AG04449 (cell line): ENCODE results near the gene EPM2AIP1.

ENCODE experiments used
- CTCF ChIA-PET: fragments of 350-600 bp; formaldehyde crosslinking; extraction: SDS; loops from one replicate; lab custom pipeline; 2021; ENCODE audit warnings: antibody characterized with exemption; lab: Yijun Ruan, JAX
- POLR2A ChIA-PET: fragments of 400-600, 350-600 bp; formaldehyde crosslinking; extraction: SDS; loops from one replicate; lab custom pipeline; 2020; ENCODE audit warnings: antibody characterized with exemption, inconsistent platforms; lab: Yijun Ruan, JAX
- DNase-seq: peaks from one replicate; pipeline ENCODE4 v3.0.0-alpha.2; 2010; ENCODE audit warnings: low read depth, low spot score
- H3K4me3 ChIP-seq: 2 replicates; pipeline ENCODE4 v1.5.1; 2011; ENCODE audit warnings: low read depth, mild to moderate bottlenecking, control low read depth, low read length
- TF ChIP-seq, protein P1 (sequence below): IDR thresholded peaks from one replicate; pipeline ENCODE4 v1.5.1; 2011; ENCODE audit warnings: mild to moderate bottlenecking, moderate library complexity, low read length, control low read depth, inconsistent platforms; ENCODE audit not compliant: insufficient read depth; ENCODE audit errors: missing control alignments

EPM2AIP1 gene

DNA sequence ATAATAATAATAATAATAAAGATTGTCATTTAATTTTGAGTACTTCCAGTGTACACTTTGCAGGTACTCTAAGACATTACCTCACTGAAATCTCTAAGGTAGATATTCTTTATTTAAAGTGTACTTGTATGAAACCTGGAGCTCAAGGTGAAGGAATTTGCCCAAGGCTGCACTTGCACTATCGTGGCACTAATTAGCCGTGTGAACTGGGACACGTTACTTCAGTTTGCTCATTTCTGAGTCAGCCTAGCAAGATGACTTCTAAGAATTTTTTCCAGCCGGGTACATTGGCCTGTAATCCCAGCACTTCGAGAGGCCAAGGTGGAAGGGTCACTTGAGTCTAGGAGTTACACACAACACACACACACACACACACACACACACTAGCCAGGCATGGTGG is 33.9 kb upstream of the EPM2AIP1 start:
- H3K4me3 ChIP-seq, result no peak overlapping the region
- ChIA-PET POLR2A (no interaction called here), CTCF (interaction anchor here (1.3 to 7.3 kb wide), 2 partner anchors 11 to 186 kb away, joined by 4 to 92 read pairs; no protein-coding TSS in a partner anchor)
- no peak for DNase-seq
- TF ChIP-seq, protein P1, sequence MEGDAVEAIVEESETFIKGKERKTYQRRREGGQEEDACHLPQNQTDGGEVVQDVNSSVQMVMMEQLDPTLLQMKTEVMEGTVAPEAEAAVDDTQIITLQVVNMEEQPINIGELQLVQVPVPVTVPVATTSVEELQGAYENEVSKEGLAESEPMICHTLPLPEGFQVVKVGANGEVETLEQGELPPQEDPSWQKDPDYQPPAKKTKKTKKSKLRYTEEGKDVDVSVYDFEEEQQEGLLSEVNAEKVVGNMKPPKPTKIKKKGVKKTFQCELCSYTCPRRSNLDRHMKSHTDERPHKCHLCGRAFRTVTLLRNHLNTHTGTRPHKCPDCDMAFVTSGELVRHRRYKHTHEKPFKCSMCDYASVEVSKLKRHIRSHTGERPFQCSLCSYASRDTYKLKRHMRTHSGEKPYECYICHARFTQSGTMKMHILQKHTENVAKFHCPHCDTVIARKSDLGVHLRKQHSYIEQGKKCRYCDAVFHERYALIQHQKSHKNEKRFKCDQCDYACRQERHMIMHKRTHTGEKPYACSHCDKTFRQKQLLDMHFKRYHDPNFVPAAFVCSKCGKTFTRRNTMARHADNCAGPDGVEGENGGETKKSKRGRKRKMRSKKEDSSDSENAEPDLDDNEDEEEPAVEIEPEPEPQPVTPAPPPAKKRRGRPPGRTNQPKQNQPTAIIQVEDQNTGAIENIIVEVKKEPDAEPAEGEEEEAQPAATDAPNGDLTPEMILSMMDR, result no peak

DNA sequence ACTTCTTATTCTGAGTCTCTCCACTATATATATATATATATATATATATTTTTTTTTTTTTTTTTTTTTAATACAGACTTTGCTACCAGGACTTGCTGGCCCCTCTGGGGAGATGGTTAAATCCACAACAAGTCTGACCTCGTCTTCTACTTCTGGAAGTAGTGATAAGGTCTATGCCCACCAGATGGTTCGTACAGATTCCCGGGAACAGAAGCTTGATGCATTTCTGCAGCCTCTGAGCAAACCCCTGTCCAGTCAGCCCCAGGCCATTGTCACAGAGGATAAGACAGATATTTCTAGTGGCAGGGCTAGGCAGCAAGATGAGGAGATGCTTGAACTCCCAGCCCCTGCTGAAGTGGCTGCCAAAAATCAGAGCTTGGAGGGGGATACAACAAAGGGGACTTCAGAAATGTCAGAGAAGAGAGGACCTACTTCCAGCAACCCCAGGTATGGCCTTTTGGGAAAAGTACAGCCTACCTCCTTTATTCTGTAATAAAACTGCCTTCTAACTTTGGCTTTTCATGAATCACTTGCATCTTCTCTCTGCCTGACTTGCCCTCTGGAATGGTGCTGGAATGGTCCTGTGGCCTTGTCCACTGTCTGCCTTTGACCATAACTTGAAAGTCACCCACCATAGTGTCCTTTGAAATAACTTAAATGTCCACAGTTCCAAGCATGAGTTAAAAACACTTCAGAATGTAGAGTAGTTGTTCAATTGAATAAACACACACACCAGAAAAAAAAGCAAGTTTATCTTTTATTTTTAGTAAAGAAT is 32.8 kb upstream of the EPM2AIP1 start:
- H3K4me3 ChIP-seq, result no peak overlapping the region
- CTCF ChIA-PET, result interaction anchor here (0.7 to 7.3 kb wide), 9 partner anchors 9 to 231 kb away, joined by 3 to 92 read pairs (median 6); partner anchors contain the start of genes EPM2AIP1, LRRFIP2 and MLH1
- POLR2A ChIA-PET, result no interaction called here
- TF ChIP-seq, protein P1, result no peak
- no peak for DNase-seq

DNA sequence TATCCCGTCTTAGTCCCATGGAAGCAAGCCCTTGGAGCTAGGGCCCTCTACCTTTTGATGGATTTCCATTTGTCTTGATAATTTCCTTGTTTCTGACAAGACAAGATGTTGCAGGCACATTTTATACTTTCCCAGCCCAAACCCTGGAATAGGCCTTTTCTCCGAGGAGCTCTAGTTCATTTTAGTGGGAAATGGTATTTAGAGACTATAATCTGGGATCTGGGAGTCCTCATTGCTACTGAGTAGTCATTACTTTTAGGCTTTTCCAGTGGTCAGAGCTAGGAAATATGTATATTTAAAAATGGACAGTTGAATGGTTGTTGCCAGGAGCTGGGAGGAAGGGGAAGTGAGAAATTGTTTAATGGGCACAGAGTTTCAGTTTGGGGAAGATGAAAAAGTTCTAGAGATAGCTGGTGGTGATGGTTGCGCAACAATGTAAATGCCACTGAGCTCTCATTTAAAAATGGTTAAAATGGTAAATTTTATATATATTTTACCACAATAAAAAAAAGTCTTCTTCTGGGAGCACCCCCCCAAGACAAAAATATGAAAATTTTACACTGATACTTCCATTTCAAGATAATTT is 32.0 kb upstream of the EPM2AIP1 start:
- ChIA-PET CTCF (interaction anchor here (0.6 to 7.3 kb wide), 23 partner anchors 9 to 232 kb away, joined by 3 to 92 read pairs (median 4); partner anchors contain the start of genes EPM2AIP1, LRRFIP2 and MLH1), POLR2A (no interaction called here)
- H3K4me3 ChIP-seq, result no peak overlapping the region
- TF ChIP-seq, protein P1, result no peak
- DNase-seq, result no peak

DNA sequence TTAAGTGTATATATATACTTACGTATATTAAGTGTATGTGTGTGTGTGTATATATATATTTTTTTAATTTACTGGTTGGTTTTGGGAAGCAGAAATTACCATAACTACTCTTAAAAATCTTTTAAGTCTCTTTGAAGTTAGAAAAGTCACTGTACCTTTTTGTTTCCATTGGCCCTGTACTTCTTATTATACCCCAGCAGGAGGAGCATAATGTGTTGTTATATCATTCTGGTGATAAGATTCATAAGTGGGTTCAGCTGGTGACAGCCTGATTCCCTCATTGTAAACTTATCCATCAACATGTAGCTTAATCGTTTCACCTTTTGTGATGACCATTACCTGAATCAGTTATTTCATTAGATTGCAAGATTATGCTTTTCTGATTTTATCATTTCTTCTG is 31.2 kb upstream of the EPM2AIP1 start:
- CTCF ChIA-PET, result interaction anchor here (0.6 to 7.3 kb wide), 22 partner anchors 9 to 233 kb away, joined by 3 to 92 read pairs (median 4); partner anchors contain the start of genes EPM2AIP1 and MLH1
- H3K4me3 ChIP-seq, result no peak overlapping the region
- TF ChIP-seq, protein P1, result peak; percentile 17
- POLR2A ChIA-PET, result no interaction called here
- no peak for DNase-seq

DNA sequence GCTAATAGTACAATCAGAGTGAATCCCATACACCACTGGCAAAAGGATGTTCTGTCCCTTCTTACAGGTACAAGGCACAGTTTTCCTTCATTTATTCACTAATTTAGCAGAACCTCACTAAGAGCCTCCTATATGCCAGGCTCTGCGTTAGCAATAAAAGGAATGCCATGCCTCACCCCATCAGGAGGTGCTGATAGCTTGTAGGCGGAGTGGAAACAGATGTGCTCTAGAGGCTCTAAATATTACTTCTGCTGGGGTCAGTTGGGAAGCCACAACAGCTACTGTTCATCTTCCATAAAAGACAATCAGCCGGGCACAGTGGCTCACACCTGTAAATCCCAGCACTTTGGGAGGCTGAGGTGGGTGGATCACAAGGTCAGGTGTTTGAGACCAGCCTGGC is 24.8 kb upstream of the EPM2AIP1 start:
- CTCF ChIA-PET, result interaction anchor here (0.9 kb wide), 1 partner anchor 206 kb away, joined by 3 read pairs; no protein-coding TSS in a partner anchor

More for the DNA sequence above, 24.8 kb upstream of the EPM2AIP1 start:
- POLR2A ChIA-PET, result no interaction called here
- DNase-seq, result no peak
- H3K4me3 ChIP-seq, result no peak overlapping the region
- TF ChIP-seq, protein P1, result no peak
